ENCODE results near the gene BCO1. TPM values are rescaled to one million over a fixed set of nuclear protein-coding genes. Genes with fewer than 3 reads are reported as not detected.

BCO1 gene
- total RNA-seq, 1 experiment from 2014 or later = not detected

DNA sequence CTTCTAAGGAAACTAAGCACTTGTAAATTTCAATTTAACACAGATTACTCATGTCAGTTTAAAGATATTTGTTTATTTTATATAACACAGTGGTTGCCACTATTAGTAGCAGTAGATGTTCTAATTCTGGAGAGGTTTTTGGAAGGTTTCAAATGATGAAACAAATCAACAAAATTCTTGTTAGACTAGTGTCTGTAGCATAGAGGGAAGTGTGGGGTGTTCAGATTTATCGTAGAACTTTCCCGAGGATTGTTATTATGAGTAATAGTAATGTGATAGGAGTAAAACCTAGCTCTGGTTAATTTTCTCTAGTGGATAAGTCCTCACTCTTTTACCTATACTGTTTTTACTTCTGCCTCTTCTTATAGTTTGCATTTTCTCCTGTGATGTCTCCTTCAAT, 82.5 kb downstream of the BCO1 start:
- no peak for DNase-seq
- no peak overlapping the region for H3K4me3 ChIP-seq
- no peaks in the 10 kb centered on the region for H3K27me3 ChIP-seq
- no peaks in the 10 kb centered on the region for H3K36me3 ChIP-seq
- no peaks in the 10 kb centered on the region for H3K9me3 ChIP-seq

DNA sequence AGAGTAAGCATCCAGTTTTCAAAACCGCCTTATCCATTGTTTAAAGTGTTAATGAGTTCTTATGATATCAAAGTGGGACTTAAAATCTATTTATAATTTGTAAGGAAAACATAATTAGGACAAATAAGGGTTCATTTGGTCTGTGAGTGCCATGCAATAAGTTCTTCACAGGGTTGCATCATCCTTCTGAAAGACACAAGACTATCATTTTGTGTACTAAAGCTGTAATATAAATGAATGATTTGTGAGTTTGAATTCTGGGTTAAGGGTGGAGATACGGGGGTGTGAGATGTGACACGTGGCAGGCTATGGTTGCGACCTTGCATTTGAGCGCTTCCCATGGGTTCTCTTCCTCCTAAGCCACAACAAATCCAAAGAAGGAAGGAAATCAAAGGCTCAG, 83.0 kb downstream of the BCO1 start:
- Histone ChIP-seq H3K4me3 (no peak overlapping the region), H3K27me3 (no peaks in the 10 kb centered on the region), H3K9me3 (no peaks in the 10 kb centered on the region), H3K36me3 (no peaks in the 10 kb centered on the region)
- no peak for DNase-seq

DNA sequence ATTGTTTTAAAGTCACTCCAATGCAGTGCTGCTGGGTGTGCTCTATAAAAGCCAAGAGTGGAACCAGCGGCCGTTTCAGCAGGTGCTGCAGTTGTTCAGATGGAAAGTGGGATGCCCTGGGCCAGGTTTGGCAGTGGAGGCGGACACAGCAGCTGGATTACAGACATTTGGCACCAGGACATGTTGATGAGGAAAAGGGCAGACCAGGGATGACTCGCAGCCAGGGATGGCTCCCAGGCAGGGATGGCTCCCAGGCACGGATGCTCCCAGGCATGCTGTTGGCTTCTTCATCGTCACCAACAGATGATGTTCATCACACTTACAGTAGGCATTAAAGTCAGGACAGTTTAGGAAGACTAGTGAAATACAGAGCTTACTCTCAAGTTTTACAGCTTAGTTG, 86.3 kb downstream of the BCO1 start:
- Histone ChIP-seq H3K36me3 (no peaks in the 10 kb centered on the region), H3K4me3 (no peak overlapping the region), H3K27me3 (no peaks in the 10 kb centered on the region), H3K9me3 (no peaks in the 10 kb centered on the region)
- peak; percentile 40 for DNase-seq

DNA sequence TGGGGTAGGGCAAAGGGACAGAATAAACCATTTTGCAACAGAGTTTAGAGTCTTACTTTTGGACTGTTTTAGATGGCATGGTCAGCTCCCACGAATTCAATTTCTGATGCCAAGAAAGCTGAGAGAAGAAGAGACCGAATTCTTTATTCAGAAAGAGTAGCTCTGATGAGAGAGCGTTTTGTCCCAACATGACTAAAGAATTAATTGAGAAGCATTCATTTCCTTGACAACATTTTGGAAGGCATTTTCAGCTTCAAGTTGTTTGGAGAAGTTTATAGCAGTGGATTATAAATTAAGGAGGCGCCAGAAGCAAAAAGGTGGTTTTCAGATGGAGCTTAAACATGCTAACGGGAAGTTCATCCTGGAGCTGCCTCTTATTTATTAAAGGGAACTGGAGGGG, 88.5 kb downstream of the BCO1 start:
- no peak for DNase-seq
- no peaks in the 10 kb centered on the region for H3K27me3 ChIP-seq

DNA sequence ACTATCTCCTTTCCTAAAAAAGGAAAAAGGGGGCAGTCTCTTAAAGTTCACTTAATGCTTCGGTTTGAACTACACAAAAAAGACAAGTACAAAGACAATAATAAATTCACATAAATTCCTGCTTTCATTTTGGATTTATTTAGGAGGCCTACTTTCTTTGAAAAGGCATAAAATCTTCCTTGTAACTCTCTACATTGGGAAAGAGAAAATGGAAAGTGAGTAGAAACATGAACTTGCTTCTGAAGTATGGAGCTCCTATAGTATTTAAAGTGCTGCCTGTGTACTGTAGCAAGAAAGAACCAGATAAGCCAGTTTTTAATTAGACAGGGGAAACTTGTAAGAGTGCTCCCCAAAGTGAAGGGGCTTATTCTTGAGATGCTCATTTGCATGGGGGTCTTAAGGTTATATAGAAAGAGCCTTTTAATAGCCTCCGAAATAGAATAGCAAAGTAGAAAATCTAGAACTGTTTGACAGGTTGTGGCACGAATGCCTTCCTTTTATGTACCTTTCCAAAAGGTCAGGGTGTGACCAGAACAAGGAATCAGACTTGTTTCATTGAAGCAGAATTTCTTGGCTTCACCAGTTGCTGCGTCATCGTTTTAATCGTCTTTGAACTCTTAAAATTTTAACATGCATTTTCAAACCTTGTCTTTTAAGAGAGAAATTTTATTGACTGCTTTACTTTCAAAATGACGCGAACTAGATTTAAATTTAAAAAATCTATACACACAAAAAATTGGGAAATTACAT, 89.1 kb downstream of the BCO1 start:
- H3K9me3 ChIP-seq = no peaks in the 10 kb centered on the region
- no peak for DNase-seq
- no peaks in the 10 kb centered on the region for H3K27me3 ChIP-seq
- H3K4me3 ChIP-seq = no peak overlapping the region
- no peaks in the 10 kb centered on the region for H3K36me3 ChIP-seq

More for the DNA sequence above, 88.5 kb downstream of the BCO1 start:
- Histone ChIP-seq H3K9me3 (no peaks in the 10 kb centered on the region), H3K4me3 (no peak overlapping the region), H3K36me3 (no peaks in the 10 kb centered on the region)

DNA sequence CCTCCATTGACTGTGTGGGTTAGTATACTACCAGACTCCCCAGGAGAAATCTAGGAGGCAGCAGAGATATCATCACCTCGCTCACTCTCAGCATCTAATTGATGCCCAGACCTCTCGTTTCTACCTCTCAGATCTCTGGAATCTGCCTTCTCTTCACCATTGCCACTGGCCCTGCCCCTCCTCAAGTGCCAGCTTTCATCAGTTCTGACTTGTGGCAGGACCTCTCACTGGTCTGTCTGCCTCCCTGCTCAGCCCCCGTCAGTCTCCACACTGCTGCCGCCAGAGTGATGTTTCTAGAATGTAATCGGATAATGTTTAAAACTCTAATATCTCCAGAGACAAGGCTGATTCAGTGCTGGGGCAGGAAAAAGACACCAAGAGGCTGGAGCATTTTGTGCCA, 91.5 kb downstream of the BCO1 start:
- Histone ChIP-seq H3K27me3 (no peaks in the 10 kb centered on the region), H3K9me3 (no peaks in the 10 kb centered on the region), H3K36me3 (no peaks in the 10 kb centered on the region), H3K4me3 (no peak overlapping the region)
- DNase-seq = no peak

DNA sequence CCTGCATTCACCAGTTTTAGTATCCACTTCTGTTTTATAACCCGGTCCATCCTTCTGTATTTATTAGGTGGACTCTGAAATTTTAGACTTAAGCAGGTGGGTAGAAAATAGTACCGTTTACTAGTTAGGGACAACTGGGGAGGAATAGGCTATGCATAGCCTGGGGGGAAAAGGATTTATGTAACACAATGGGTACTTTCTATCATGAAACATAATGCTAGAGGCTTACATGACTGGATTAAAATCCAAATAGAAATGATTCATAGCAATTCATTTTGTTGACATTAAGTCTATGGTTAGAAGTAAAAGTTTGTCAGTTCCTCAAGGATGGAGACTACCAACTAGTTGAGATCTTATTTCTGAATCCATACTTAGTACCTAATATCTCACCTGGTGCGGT, 94.9 kb downstream of the BCO1 start:
- Histone ChIP-seq H3K27me3 (no peaks in the 10 kb centered on the region), H3K9me3 (no peaks in the 10 kb centered on the region; the same call in 1 of the 2 replicates), H3K36me3 (no peaks in the 10 kb centered on the region), H3K4me3 (no peak overlapping the region)
- no peak for DNase-seq

DNA sequence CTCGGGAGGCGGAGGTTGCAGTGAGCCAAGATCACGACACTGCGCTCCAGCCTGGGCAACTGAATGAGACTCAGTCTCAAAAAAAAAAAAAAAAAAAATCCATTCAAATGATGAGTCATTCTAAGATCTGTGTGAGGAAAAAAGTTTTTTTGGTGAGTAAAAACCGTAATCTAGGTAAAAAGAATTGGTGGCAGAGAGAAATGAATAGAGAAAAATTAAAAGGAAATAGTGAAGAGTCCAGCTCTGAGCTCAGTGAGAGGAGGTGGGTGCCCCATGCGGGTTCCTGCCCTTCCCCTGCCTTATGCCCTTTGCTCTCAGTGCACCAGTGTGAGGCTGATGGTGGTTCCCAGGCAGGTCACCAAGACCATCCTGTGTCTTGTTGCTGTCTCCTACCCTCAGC, 97.2 kb downstream of the BCO1 start:
- no peak for DNase-seq
- Histone ChIP-seq H3K36me3 (no peaks in the 10 kb centered on the region), H3K27me3 (no peaks in the 10 kb centered on the region), H3K9me3 (no peaks in the 10 kb centered on the region; the same call in 1 of the 2 replicates), H3K4me3 (no peak overlapping the region)

DNA sequence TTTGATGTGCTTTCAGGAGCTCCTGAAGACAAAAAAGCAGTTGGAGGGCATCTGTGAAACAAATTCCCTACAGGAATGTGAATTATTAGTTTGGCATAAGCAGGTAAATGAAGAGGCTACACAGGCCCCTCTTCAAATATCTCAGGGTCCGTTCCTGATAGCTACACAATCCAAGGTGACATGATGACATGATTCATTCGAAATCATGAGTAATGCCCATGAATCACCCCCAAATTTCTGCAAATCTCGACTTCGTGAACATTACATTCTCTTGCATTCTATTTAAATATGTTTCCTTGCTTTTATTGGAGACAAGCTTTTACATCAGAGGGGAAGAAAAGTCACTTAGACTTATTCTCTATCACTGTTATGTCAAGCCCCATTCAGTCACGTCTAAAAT, 98.6 kb downstream of the BCO1 start:
- H3K36me3 ChIP-seq = no peaks in the 10 kb centered on the region
- no peaks in the 10 kb centered on the region for H3K27me3 ChIP-seq
- DNase-seq = no peak
- H3K4me3 ChIP-seq = no peak overlapping the region
- H3K9me3 ChIP-seq = no peaks in the 10 kb centered on the region; the same call in 1 of the 2 replicates

Other genes with a start within 250 kb of the BCO1 start
- 69.6 and 184 TPM in 2 replicates for gene CMC2, start 231.8 kb upstream of the BCO1 start, total RNA-seq (2014; rRNA removed; shearing (Covaris generic); ENCODE audit: low replicate concordance)
- gene CENPN, start 231.5 kb upstream of the BCO1 start, total RNA-seq (2014; rRNA removed; shearing (Covaris generic); ENCODE audit: low replicate concordance) = 68.7 and 88.9 TPM in 2 replicates
- 15.1 and 27.0 TPM in 2 replicates for gene ATMIN, start 202.8 kb upstream of the BCO1 start, total RNA-seq (2014; rRNA removed; shearing (Covaris generic); ENCODE audit: low replicate concordance)
- gene C16orf46, start 161.5 kb upstream of the BCO1 start, total RNA-seq (2014; rRNA removed; shearing (Covaris generic); ENCODE audit: low replicate concordance) = 0.07 TPM in 1 of 2 replicates, not detected in the other
- 44.5 and 80.6 TPM in 2 replicates for gene GCSH, start 142.3 kb upstream of the BCO1 start, total RNA-seq (2014; rRNA removed; shearing (Covaris generic); ENCODE audit: low replicate concordance)
- 1.9 and 2.5 TPM in 2 replicates for gene GAN, start 76.3 kb downstream of the BCO1 start, total RNA-seq (2014; rRNA removed; shearing (Covaris generic); ENCODE audit: low replicate concordance)
- gene CMIP, start 206.1 kb downstream of the BCO1 start, total RNA-seq (2014; rRNA removed; shearing (Covaris generic); ENCODE audit: low replicate concordance) = 1.4 and 1.8 TPM in 2 replicates